Measurements from ENCODE around the gene HLA-DPA1.

DNA sequence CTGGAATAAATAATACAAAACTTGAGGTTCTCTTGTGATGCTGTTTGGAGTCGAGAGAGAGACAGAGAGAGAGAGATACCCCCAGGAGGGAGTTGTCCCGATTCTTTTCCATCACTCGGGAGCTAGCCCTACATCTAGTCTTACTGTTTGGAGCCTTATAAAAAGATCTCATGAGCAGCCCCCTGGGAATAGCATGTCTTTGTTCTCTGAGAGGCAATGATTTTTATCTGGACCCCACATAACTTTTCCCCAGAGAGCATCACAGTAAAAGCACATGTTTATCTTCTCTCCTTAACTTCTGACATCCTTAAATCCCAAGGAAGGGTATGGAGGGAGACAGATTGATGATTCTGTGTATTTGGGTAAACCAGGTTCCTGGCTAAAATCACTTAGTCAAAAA lies 43.2 kb downstream of the HLA-DPA1 start:
- TF ChIP-seq, protein P1, sequence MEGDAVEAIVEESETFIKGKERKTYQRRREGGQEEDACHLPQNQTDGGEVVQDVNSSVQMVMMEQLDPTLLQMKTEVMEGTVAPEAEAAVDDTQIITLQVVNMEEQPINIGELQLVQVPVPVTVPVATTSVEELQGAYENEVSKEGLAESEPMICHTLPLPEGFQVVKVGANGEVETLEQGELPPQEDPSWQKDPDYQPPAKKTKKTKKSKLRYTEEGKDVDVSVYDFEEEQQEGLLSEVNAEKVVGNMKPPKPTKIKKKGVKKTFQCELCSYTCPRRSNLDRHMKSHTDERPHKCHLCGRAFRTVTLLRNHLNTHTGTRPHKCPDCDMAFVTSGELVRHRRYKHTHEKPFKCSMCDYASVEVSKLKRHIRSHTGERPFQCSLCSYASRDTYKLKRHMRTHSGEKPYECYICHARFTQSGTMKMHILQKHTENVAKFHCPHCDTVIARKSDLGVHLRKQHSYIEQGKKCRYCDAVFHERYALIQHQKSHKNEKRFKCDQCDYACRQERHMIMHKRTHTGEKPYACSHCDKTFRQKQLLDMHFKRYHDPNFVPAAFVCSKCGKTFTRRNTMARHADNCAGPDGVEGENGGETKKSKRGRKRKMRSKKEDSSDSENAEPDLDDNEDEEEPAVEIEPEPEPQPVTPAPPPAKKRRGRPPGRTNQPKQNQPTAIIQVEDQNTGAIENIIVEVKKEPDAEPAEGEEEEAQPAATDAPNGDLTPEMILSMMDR (conservative IDR thresholded peaks at IDR 0.05 in 1 of 2, IDR thresholded peaks at IDR 0.05 in 1 of 2; ENCODE audit: low read depth in 1 of 2, low read length in 2 of 2), result no peak
- no peak for TF ChIP-seq EZH2 (IDR thresholded peaks at IDR 0.05; ENCODE audit: low read length, missing control alignments)
